HG02938 (cell line): ENCODE measurements around the gene DTX4.
A peak's percentile ranks its signal among the peaks of the same experiment; 100 is the strongest.

Experiments
- ATAC-seq: cut with Tn5 transposase; IDR thresholded peaks from one replicate; pipeline ENCODE4 v1.9.1; 2021; ENCODE audit warnings: mild to moderate bottlenecking, moderate library complexity; ENCODE audit not compliant: unreplicated experiment

The DTX4 gene

GRCh38 chr11:59172345-59173079 is 580 bp downstream of the DTX4 start:
- ATAC-seq: peak; percentile 27

- ATAC-seq: no peak
These were observed 1.4 kb downstream of the DTX4 start for GRCh38 chr11:59173080-59173963.

DNA sequence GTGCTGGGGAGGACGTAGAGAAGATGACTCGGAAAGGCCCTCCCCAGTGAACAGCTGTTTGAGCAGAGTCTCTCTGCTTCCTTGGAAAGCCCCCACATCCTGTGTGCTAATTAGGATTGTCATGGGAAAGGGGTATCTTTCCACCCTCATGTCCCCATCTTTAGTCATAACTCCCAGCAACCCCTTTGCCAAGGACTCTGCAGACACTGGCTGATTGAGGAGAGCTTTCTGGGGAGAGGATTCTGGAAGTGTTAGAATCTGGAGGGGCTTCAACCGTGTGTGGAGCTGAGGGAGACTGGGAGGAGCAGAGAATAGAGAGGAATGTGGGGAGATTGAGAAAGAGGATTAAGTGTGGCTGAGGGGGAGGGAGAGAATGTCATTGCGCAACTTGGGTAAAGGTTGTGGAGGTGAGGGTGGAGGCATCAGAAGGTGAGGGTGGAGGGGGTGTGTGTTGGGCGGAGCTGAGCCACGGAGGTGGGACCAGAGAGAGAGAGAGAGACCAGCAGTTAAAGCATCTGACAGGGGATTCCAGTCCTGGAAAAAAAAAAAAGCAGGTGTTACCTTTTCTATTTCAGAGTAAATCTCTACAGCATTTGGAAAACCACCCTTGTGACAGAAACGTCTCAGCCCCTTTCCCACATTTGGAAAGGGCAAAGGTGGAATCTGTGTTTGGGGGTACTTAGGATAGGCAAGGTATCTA is 2.2 kb downstream of the DTX4 start:
- no peak for ATAC-seq

DNA sequence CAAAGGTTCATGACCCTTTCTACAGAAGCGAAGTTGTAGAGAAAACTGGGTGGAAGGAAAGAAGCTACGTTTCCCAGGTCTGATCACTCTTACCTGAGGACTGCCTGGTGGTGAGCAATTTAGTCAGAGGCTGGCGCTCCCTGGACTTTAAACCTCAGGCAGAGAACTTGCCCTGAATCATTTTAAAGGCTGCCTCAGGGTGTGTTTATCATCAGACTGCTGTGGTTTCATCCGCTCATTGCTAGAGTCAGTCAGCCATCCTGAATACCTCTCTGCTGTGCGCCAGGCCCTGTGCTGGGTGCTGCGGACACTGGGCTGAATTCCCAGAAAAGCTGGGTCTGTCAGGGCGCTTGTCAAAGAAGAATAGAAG is 2.7 kb downstream of the DTX4 start:
- ATAC-seq: no peak

GRCh38 chr11:59175091-59175501 is 3.2 kb downstream of the DTX4 start:
- no peak for ATAC-seq

GRCh38 chr11:59176330-59176729 is 4.4 kb downstream of the DTX4 start:
- ATAC-seq: no peak

- no peak for ATAC-seq
These were observed 6.5 kb downstream of the DTX4 start for GRCh38 chr11:59178402-59178801.

DNA sequence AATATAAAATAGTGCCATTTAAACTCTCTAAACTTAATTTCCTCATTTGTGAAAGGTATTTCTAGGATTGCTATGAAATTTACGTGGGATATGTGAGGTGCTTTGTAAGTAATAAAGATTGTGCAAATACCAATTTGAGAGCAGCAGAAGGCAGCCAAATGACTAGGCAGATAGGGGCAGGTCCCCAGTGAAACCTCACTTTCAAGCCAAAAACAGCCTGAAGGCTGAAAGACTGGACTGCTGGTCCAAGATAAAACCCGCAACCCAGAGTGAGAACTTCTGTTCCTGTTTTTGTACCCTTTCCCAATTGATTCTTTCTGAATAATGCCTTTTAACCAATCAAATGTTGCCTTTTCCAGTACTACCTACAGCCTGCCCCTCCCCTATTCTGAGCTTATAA is 7.2 kb downstream of the DTX4 start:
- no peak for ATAC-seq

GRCh38 chr11:59180168-59180776 is 8.3 kb downstream of the DTX4 start:
- no peak for ATAC-seq

- no peak for ATAC-seq
These were observed 9.0 kb downstream of the DTX4 start for GRCh38 chr11:59180907-59181306.

DNA sequence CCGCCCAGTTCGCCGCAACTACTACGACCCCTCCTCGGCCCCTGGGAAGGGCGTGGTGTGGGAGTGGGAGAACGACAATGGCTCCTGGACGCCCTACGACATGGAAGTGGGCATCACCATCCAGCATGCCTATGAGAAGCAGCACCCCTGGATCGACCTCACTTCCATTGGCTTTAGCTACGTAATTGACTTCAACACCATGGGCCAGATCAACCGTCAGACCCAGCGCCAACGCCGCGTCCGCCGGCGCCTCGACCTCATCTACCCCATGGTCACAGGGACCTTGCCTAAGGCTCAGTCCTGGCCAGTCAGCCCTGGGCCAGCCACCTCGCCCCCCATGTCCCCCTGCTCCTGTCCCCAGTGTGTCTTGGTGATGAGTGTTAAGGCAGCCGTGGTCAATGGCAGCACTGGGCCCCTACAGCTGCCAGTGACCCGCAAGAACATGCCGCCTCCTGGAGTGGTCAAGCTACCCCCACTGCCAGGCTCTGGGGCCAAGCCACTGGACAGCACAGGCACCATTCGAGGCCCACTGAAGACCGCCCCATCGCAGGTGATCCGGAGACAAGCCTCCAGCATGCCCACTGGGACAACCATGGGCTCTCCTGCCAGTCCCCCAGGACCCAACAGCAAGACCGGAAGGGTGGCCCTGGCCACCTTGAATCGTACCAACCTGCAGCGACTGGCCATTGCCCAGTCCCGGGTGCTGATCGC is 10.0 kb downstream of the DTX4 start:
- ATAC-seq: no peak

GRCh38 chr11:59182457-59183151 is 10.7 kb downstream of the DTX4 start:
- ATAC-seq: peak; percentile 40

- no peak for ATAC-seq
These were observed 11.8 kb downstream of the DTX4 start for GRCh38 chr11:59183771-59184170.

GRCh38 chr11:59184691-59185339 is 12.9 kb downstream of the DTX4 start:
- no peak for ATAC-seq

- no peak for ATAC-seq
These were observed 13.5 kb downstream of the DTX4 start for GRCh38 chr11:59185386-59185945.

GRCh38 chr11:59186130-59186594 is 14.2 kb downstream of the DTX4 start:
- ATAC-seq: no peak

DNA sequence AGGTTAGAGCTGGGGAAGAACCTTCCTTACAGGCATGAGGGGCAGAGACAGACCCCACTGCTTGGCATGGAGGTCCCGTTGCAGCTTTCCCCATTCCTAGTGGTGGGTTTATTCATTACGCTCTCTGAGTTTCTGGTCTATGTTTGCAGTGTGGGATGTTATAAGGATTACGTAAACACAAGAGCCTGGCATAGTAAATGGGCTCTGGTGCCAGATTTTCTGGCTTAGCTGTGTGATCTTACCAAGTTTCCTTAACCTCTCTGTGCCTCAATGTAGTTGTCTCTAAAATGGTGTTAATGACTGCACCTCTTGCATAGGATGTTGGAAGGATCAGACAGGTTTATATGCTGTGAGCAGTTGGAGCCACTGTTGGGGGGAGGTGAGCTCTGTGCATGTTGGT is 15.1 kb downstream of the DTX4 start:
- ATAC-seq: no peak

DNA sequence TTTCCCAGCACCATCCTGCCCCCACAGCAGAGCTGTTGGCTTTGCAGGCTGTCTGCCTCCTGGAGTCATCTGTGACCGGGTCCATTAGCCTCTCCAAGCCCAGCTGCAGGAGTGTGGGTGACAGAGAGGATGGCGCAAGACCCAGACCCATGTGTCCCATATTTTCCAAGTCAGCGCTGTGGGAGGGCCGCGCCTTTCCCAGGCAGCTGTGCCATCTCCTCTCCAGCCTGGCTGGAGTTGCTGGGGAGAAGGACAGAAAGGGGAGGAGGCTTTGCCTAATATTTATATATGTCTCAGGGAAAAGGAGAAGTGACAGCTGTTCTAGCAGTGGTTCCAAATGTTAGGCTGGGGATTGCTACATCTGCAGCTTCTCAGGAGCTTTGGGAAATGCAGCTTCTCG is 15.7 kb downstream of the DTX4 start:
- no peak for ATAC-seq

GRCh38 chr11:59188954-59189353 is 17.0 kb downstream of the DTX4 start:
- ATAC-seq: no peak
